ENCODE results near the gene PLXNB1.

Gene PLXNB1

GRCh38 chr3:48416546-48416945, 13.3 kb downstream of the PLXNB1 start:
- no peak for DNase-seq

- DNase-seq, result no peak
Measured at GRCh38 chr3:48416091-48416505, 13.8 kb downstream of the PLXNB1 start.

- DNase-seq, result no peak
Measured at GRCh38 chr3:48415251-48415953, 14.5 kb downstream of the PLXNB1 start.

- DNase-seq, result no peak
Measured at GRCh38 chr3:48414376-48415250, 15.3 kb downstream of the PLXNB1 start.

GRCh38 chr3:48413611-48414010, 16.3 kb downstream of the PLXNB1 start:
- DNase-seq, result no peak

- no peak for DNase-seq
Measured at GRCh38 chr3:48413086-48413485, 16.8 kb downstream of the PLXNB1 start.

- no peak for DNase-seq
Measured at GRCh38 chr3:48412375-48413001, 17.4 kb downstream of the PLXNB1 start.

- DNase-seq, result no peak
Measured at GRCh38 chr3:48411606-48412374, 18.1 kb downstream of the PLXNB1 start.

GRCh38 chr3:48411041-48411588, 18.8 kb downstream of the PLXNB1 start:
- no peak for DNase-seq

GRCh38 chr3:48410205-48411040, 19.5 kb downstream of the PLXNB1 start:
- DNase-seq, result no peak

GRCh38 chr3:48409291-48410201, 20.3 kb downstream of the PLXNB1 start:
- no peak for DNase-seq

- no peak for DNase-seq
Measured at GRCh38 chr3:48408823-48409281, 21.0 kb downstream of the PLXNB1 start.

GRCh38 chr3:48407542-48408099, 22.3 kb downstream of the PLXNB1 start:
- no peak for DNase-seq

GRCh38 chr3:48406443-48407431, 23.1 kb downstream of the PLXNB1 start:
- DNase-seq, result no peak

- DNase-seq, result no peak
Measured at GRCh38 chr3:48405971-48406370, 23.9 kb downstream of the PLXNB1 start.

- DNase-seq, result no peak
Measured at GRCh38 chr3:48405343-48405881, 24.5 kb downstream of the PLXNB1 start.

GRCh38 chr3:48404440-48405342, 25.2 kb downstream of the PLXNB1 start:
- DNase-seq, result no peak
